Transverse colon (tissue), 4 donors: ENCODE measurements around the gene CYTH2. TPM values are rescaled to one million over a fixed set of nuclear protein-coding genes. Genes with fewer than 3 reads are reported as not detected.

Experiments used
- DNase-seq: peaks from one replicate; pipeline ENCODE4 v3.0.0-alpha.2; 2019
- H3K27ac ChIP-seq, 4 donors: fragments of 200-600 bp; sonication (generic); 2 replicates each; pipeline ENCODE4 v1.5.1; 2016 to 2018; ENCODE audit warnings: inconsistent platforms in 4 of 4
- H3K27me3 ChIP-seq: fragments of 200-600 bp; sonication (generic); 2 replicates; pipeline ENCODE4 v1.5.1; 2017; ENCODE audit warnings: inconsistent platforms
- H3K36me3 ChIP-seq, 4 donors: fragments of 200-600 bp; sonication (generic); 2 replicates each; pipeline ENCODE4 v1.5.1; 2017 to 2019; ENCODE audit warnings: inconsistent platforms in 4 of 4
- H3K4me1 ChIP-seq, 4 donors: fragments of 200-600 bp; sonication (generic); 2 replicates each; pipeline ENCODE4 v1.5.1; 2017 to 2020; ENCODE audit warnings: inconsistent platforms in 4 of 4
- H3K4me3 ChIP-seq, 4 donors: fragments of 200-600 bp; sonication (generic); 1 replicate in 1 of 4; 2 replicates in 3 of 4; pipeline versions ENCODE4 v1.5.1 to v1.6.1; 2017 to 2019; ENCODE audit warnings: inconsistent platforms in 4 of 4
- H3K9me3 ChIP-seq, 2 donors: fragments of 200-600 bp; sonication (generic); 2 replicates each; pipeline ENCODE4 v1.5.1; 2017 to 2019; ENCODE audit warnings: inconsistent platforms in 2 of 2
- EP300 ChIP-seq: sonication (generic); formaldehyde crosslinking; IDR thresholded peaks from one replicate; pipeline ENCODE4 v1.6.1; 2017; ENCODE audit warnings: antibody characterized with exemption, low read depth
- POLR2A ChIP-seq: fragments of 450-650 bp; IDR thresholded peaks from one replicate; pipeline ENCODE4 v1.6.1; 2016; ENCODE audit warnings: antibody characterized with exemption, mild to moderate bottlenecking, moderate library complexity
- POLR2AphosphoS5 ChIP-seq, 3 donors: sonication (generic); formaldehyde crosslinking; IDR thresholded peaks; one replicate each; pipeline ENCODE4 v1.6.1; 2016; ENCODE audit warnings: antibody characterized with exemption in 3 of 3
- WGBS, 2 donors: methylation state at CpG; one replicate each; pipeline ENCODE4 v1.1.5; 2018; ENCODE audit warnings: low coverage in 1 of 2; 5-methylcytosine and 5-hydroxymethylcytosine counted together
- in situ Hi-C, 4 donors: fragments of 200-750 bp; cut with MboI; loops; one replicate each; pipeline versions ENCODE4 v1.15.0 to v1.15.1; 2017; ENCODE audit warnings: low sequenced_read_pairs in 3 of 4, low pct_ligation_motif_present in 1 of 4, low pct_unique_long_range_greater_than_20kb in 1 of 4
- intact Hi-C: fragments of 100-400 bp; cut with DNase I; formaldehyde crosslinking; loops from one replicate; pipeline ENCODE4 v1.15.1; 2023; ENCODE audit warnings: low total_unique reads
- total RNA-seq, 4 donors: library from RNA; depleted of rRNA; stranded (reverse); fragments of >200 nt; gene quantifications; one replicate each; pipeline ENCODE4 v1.1.0, GENCODE V29; 2016
- TF ChIP-seq, protein P1 (sequence below), 5 experiments: fragments of 200-600 bp in 3 of 5; fragments of 450-650 bp in 2 of 5; sonication (generic) in 3 of 5; IDR thresholded peaks; 1 replicate in 2 of 5; 2 replicates in 3 of 5; pipeline ENCODE4 v1.5.1; 2016 to 2017; ENCODE audit warnings: antibody characterized with exemption in 5 of 5, inconsistent platforms in 3 of 5, mild to moderate bottlenecking in 2 of 5, moderate library complexity in 1 of 5

CYTH2 gene, protein sequence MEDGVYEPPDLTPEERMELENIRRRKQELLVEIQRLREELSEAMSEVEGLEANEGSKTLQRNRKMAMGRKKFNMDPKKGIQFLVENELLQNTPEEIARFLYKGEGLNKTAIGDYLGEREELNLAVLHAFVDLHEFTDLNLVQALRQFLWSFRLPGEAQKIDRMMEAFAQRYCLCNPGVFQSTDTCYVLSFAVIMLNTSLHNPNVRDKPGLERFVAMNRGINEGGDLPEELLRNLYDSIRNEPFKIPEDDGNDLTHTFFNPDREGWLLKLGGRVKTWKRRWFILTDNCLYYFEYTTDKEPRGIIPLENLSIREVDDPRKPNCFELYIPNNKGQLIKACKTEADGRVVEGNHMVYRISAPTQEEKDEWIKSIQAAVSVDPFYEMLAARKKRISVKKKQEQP
- total RNA-seq: 100 to 1,000 TPM in 2 of 4 donors, 10 to 100 TPM in 2; 61.1 to 410 (median 171) TPM

DNA sequence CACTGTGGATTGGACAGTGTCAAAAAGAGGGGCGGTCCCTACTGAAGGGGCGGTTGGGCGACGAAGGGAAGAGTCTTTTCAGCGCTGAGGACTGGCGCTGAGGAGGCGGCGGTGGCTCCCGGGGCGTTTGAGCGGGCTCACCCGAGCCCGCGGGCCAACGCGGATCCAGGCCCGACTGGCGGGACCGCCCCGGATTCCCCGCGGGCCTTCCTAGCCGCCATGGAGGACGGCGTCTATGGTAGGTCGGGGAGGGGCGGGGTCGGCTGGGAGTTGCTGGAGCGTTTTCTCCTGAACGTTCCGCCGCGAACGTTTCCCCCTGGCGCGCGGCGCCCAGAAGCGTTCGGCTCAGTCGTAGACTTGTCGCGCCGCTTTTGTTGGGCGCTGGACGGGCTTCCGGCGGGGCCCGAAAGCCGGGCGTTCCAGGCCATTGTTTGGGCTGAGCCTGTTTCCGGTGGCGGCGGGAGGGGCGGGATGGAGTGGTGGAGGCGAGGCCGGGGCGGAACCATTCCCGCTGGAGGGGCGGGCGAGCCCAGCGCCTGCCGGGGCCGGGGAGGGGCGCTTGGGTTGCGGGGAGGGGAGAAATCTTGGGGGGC is at the start of gene CYTH2:
Gene CYTH2 (plus strand): TSS at position 81 of the 593 bp plus-strand sequence. CDS start 139 bp downstream, at position 220.
- 1% methylated on average over 25 of the region's 66 CpGs; no CpG with 5 or more reads in 1 of the 2 donors for WGBS, 2 donors
- in situ Hi-C loops: no loop called here

DNA sequence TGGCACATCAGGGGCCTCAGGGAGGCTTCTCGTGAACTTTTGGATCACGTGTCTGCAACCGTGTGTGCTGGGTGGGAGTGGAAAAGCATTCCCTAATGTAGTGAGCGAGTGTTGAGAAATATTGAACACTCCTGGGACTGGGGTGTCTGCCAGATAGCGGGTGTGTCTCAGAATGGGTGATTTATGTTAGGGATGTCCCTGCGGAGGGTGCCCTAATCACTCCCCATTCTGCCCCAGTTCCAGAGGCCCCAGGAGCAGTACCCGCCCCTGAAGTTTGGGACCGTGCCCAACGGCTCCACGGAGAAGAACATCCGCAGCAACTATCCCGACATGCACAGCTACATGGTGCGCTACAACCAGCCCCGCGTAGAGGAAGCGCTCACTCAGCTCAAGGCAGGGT is 47.6 kb upstream of the CYTH2 start:
- in situ Hi-C loops (no loop called here), intact Hi-C loops (no loop called here)
- no peak overlapping the region for H3K4me3 ChIP-seq
- WGBS, 2 donors: 59% methylated on average over 14 of the region's 16 CpGs; no CpG with 5 or more reads in 1 of the 2 donors
- H3K9me3 ChIP-seq: no peaks in the 10 kb centered on the region
- H3K36me3 ChIP-seq: no peaks in the 10 kb centered on the region
- H3K27ac ChIP-seq: no peak overlapping the region
- H3K4me1 ChIP-seq: no peaks in the 10 kb centered on the region
- H3K27me3 ChIP-seq: peaks cover under 1% of the 10 kb centered on the region
- DNase-seq: no peak
- no peak for TF ChIP-seq EP300

More for the DNA sequence above, at the start of gene CYTH2:
- Histone ChIP-seq H3K9me3 (no peaks in the 10 kb centered on the region), H3K27ac (peak within 1 kb of the TSS; percentile 96 to 100 (median 98)), H3K4me3 (peak within 1 kb of the TSS; percentile 74 to 100 (median 95)), H3K36me3 (peaks cover 0 to 40% (median 19%) of the 10 kb centered on the region in 4 donors), H3K4me1 (peaks cover 9 to 19% (median 14%) of the 10 kb centered on the region in 4 donors), H3K27me3 (no peaks in the 10 kb centered on the region)
- peak; percentile 89 for DNase-seq
- intact Hi-C loops: no loop called here
- TF ChIP-seq POLR2A (peak; percentile 98), POLR2AphosphoS5 (IDR thresholded peaks at IDR 0.05) (peak; percentile 86 to 96 (median 95)), EP300 (no peak)

- Histone ChIP-seq H3K4me3 (no peak overlapping the region), H3K27ac (no peak overlapping the region), H3K4me1 (no peaks in the 10 kb centered on the region), H3K27me3 (no peaks in the 10 kb centered on the region), H3K9me3 (no peaks in the 10 kb centered on the region), H3K36me3 (no peaks in the 10 kb centered on the region)
- 27 to 43% methylated on average over 5 to 8 of the region's 8 CpGs for WGBS, 2 donors
- intact Hi-C loops (no loop called here), in situ Hi-C loops (no loop called here)
- DNase-seq: no peak
- no peak for TF ChIP-seq POLR2A
- TF ChIP-seq, protein P1, sequence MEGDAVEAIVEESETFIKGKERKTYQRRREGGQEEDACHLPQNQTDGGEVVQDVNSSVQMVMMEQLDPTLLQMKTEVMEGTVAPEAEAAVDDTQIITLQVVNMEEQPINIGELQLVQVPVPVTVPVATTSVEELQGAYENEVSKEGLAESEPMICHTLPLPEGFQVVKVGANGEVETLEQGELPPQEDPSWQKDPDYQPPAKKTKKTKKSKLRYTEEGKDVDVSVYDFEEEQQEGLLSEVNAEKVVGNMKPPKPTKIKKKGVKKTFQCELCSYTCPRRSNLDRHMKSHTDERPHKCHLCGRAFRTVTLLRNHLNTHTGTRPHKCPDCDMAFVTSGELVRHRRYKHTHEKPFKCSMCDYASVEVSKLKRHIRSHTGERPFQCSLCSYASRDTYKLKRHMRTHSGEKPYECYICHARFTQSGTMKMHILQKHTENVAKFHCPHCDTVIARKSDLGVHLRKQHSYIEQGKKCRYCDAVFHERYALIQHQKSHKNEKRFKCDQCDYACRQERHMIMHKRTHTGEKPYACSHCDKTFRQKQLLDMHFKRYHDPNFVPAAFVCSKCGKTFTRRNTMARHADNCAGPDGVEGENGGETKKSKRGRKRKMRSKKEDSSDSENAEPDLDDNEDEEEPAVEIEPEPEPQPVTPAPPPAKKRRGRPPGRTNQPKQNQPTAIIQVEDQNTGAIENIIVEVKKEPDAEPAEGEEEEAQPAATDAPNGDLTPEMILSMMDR (IDR thresholded peaks at IDR 0.05): no peak
- TF ChIP-seq EP300: no peak
- no peak for TF ChIP-seq POLR2AphosphoS5 (IDR thresholded peaks at IDR 0.05)
These were observed 44.4 kb upstream of the CYTH2 start for GRCh38 chr19:48424694-48425219.

DNA sequence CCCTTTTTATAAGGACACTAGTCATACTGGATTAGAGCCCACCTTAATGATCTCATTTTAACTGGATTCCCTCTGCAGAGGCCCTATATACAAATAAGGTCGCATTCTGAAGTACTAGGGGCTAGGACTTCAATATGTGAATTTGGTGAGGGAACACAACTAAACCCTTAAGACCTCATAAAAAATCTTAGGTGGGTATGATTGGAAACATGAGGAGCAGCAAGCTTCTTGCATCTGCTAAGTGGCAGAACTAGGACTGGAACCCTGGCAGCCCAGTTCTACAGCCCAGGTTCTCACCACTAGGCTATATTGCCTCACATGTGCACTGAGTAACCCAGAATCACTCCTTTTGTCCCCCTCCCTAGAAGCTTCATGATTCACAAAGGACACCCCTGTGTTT is 40.5 kb upstream of the CYTH2 start:
- intact Hi-C loops: no loop called here
- Histone ChIP-seq H3K4me3 (no peak overlapping the region), H3K4me1 (no peaks in the 10 kb centered on the region), H3K9me3 (no peaks in the 10 kb centered on the region), H3K27me3 (no peaks in the 10 kb centered on the region), H3K36me3 (no peaks in the 10 kb centered on the region), H3K27ac (no peak overlapping the region)
- TF ChIP-seq, protein P1 (IDR thresholded peaks at IDR 0.05): no peak
- TF ChIP-seq POLR2AphosphoS5 (IDR thresholded peaks at IDR 0.05): no peak
- no peak for TF ChIP-seq POLR2A
- no peak for TF ChIP-seq EP300
- DNase-seq: no peak
- WGBS, 2 donors: 92% methylated on average over 1 of the region's 1 CpG; no CpG with 5 or more reads in 1 of the 2 donors
- in situ Hi-C loops: no loop called here

DNA sequence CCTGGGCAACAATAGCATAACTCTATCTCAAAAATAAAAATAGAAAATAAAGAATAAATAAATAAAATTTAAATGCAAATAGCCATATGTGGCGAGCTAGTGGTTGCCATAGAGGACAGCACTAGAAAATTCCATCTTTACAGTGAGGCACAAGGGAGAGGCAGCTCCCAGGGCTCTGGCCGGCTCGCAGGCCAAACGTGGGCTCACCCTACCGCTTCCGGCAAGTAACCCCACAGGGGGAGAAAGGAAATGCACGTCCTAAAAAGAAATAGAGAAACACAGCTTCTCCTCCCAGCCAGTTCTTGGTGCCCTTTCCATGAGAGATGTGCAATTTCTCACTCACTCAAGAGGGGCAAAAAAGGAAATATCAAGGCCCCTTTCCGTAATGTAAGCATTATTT is 35.8 kb upstream of the CYTH2 start:
- no peak for DNase-seq

More for the DNA sequence above, 35.8 kb upstream of the CYTH2 start:
- WGBS, 2 donors: 72 to 78% methylated on average over 3 to 8 of the region's 8 CpGs
- Histone ChIP-seq H3K27ac (no peak overlapping the region), H3K36me3 (no peaks in the 10 kb centered on the region), H3K27me3 (peaks cover 11% of the 10 kb centered on the region), H3K4me1 (no peaks in the 10 kb centered on the region), H3K4me3 (no peak overlapping the region), H3K9me3 (no peaks in the 10 kb centered on the region)
- in situ Hi-C loops (no loop called here), intact Hi-C loops (no loop called here)
- TF ChIP-seq EP300 (no peak), POLR2A (no peak), POLR2AphosphoS5 (IDR thresholded peaks at IDR 0.05) (no peak)
- TF ChIP-seq, protein P1 (IDR thresholded peaks at IDR 0.05): no peak
